HG03520 (cell line): ENCODE results near the gene KRTAP3-2.

ENCODE experiments used
- ATAC-seq: cut with Tn5 transposase; IDR thresholded peaks from one replicate; pipeline ENCODE4 v1.9.1; 2021; ENCODE audit warnings: mild to moderate bottlenecking, moderate library complexity; ENCODE audit not compliant: unreplicated experiment

The KRTAP3-2 gene

GRCh38 chr17:41012326-41013120 lies 12.8 kb upstream of the KRTAP3-2 start:
- ATAC-seq: no peak

- no peak for ATAC-seq
These were observed 10.7 kb upstream of the KRTAP3-2 start for GRCh38 chr17:41010441-41010840.

- no peak for ATAC-seq
These were observed 10.2 kb upstream of the KRTAP3-2 start for GRCh38 chr17:41009936-41010335.

DNA sequence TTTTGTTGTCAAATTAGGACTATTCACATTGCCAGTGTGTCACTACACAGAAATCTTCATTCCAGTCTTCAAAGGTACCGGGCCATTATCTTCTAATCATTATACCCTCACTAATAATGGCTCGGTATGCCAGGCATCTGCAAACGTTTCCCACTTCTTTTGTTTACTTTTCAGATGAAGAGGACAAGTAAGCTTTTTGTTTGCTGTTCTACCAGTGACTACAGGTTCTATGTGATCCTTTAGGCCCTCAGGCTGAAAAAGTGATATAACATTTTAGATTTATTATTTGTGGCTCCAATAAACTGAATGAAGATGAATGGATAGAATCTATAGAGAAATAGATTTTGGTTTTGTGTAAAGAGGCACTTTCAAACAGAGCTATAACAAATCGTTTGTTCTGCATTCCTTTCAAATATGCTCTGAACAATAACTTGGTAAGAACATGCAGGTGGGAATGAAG lies 9.6 kb upstream of the KRTAP3-2 start:
- ATAC-seq: no peak

- ATAC-seq: no peak
These were observed 9.1 kb upstream of the KRTAP3-2 start, which contains the start of gene KRTAP3-1 for GRCh38 chr17:41008811-41009210. Gene KRTAP3-1 (minus strand): TSS chr17:41009128. CDS start chr17:41009074, 54 bp downstream.

- no peak for ATAC-seq
These were observed 4.7 kb upstream of the KRTAP3-2 start for GRCh38 chr17:41004397-41004796.

DNA sequence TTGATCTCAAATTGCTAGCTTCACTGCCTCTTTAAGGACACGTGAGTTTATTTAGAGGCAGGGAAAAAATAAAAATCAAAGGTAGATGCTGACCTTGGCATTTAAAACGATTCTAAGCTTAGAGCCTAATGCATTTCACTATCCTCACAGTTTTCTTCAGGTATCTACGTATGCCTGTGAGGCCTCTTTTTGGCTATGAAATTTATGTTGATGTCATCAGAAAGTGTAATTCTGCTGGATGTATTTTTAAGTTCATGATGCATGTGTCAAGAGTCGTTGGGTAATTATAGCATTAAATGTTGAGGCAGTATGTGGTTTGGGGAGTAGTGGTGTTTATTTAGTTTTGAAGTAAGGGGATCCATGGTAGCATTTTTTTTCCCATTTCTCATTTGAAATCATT lies 4.2 kb upstream of the KRTAP3-2 start:
- ATAC-seq: no peak

DNA sequence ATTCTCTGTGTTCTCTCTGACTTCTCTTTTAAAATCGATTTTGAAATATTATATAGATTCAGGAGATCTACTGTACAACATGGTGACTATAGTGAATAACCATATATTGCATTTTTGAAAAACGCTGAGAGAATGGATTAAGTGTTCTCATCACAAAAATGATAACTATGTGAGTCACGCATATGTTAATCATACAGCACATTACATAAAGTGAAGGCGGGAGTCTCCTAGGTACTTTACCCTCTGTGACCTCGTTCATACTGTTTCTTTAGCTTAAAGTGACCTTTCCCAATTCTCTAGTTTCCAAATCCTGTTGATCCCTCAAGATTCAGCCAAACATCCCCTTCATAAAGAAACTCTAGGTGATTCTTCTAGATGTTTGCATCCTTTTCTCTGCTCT lies 3.1 kb upstream of the KRTAP3-2 start:
- no peak for ATAC-seq

- no peak for ATAC-seq
These were observed 2.1 kb upstream of the KRTAP3-2 start for GRCh38 chr17:41001795-41002194.

GRCh38 chr17:40997361-40997760 lies 2.3 kb downstream of the KRTAP3-2 start:
- ATAC-seq: no peak

DNA sequence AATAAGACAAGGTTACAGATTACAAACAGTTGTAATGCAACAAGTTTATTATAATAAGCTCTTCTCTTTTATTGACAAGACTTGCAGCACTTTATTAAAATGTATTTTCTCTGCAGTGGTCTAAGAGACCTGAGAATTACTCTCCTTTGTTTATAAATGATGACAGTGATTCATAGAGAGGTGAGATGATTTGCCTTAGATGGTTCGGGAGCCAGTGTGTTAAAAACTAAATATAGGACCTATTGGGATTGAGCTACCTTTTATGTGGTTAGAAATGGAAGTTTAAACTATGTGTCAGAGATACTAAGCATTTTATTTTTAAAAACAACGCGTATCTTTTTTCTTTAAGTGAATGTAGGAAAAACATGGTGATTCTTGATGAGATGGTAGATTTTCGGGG lies 2.9 kb downstream of the KRTAP3-2 start:
- ATAC-seq: no peak

GRCh38 chr17:40995116-40995515 lies 4.6 kb downstream of the KRTAP3-2 start:
- no peak for ATAC-seq

DNA sequence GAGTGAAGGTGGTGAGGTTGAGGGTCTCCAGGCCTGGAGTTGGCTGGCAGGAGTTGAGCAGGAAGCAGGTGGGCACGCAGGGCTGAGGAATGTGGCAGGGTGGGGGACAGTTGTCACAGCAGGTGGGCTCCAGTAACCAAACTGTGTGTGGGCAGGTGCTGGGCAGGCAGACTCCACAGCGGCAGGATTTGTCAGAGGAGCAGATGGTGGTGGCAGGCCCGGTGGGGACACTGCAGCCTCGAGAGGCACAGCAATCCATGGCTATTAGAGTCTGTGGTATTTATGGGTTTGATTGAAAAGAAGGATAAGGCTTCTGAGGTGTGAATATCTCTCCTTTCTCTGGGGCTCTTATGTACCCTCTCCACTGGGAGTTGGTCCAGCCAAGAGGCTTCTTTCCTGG lies 5.9 kb downstream of the KRTAP3-2 start, which contains the start of gene KRTAP3-3:
TSS of gene KRTAP3-3 (minus strand) at position 326 of the 400 bp plus-strand sequence. CDS start at position 259, 67 bp downstream.
- no peak for ATAC-seq

DNA sequence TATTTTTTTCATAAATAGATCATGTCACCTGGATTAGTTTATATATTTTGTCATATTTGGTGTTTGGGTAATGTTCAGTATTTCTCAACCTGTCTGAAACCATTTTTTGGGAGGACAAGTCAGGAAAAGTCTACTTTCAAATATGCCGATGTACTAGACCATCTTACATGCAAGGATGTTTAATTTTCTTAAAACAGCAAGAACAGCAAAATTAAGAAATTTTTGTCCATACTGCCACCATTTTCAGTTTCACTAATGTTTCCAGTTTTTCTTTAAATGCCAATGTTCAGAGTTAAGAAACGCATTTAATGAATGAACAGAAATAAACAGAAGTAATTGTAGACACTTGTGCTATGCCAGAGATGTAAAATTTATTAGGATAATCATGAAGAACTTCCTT lies 6.6 kb downstream of the KRTAP3-2 start:
- no peak for ATAC-seq

GRCh38 chr17:40992666-40993065 lies 7.0 kb downstream of the KRTAP3-2 start:
- ATAC-seq: no peak

DNA sequence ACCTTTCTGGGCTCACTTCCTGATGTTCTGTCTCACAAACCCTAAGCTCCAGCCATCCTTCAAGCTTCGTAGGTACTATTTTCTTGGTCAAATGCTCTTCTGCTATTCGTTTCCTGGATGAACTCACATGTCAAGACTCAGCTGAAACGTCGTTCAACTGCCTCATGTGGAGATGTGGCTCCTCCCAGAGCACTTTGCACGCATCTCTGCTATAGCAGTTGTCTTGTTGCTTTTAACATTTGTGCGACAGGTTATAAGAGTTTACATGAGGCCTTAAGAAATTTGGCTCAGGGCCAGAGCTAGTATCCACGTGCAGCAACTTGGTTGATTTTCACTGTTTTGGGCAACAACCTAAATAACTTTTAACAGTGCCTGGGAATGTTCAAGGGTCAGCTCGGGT lies 12.8 kb downstream of the KRTAP3-2 start:
- no peak for ATAC-seq

DNA sequence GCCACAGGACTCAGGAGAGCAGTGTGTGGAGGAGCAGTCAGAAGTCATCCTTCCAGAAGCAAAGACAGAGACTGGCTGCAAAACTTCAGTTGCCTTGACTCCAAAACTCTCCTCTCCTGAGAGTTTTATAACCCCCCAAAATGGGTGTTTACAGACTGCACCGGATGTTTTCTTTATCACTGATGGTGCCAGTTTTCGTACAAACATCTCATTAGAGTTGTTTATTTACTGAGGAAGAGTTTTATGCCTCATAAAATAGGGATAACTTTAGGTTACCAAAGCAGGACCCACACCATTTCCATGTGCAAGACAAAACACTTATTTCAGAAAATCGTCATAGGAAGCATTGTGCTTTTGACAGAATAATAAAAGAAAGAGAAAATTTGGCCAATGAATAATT lies 15.5 kb downstream of the KRTAP3-2 start, which contains the start of gene KRT40:
TSS of gene KRT40 (minus strand) at position 101 of the 400 bp plus-strand sequence. CDS start at position 48, 53 bp downstream.
- ATAC-seq: no peak

GRCh38 chr17:40981115-40981514 lies 18.6 kb downstream of the KRTAP3-2 start:
- no peak for ATAC-seq

GRCh38 chr17:40980596-40980995 lies 19.1 kb downstream of the KRTAP3-2 start:
- ATAC-seq: no peak

DNA sequence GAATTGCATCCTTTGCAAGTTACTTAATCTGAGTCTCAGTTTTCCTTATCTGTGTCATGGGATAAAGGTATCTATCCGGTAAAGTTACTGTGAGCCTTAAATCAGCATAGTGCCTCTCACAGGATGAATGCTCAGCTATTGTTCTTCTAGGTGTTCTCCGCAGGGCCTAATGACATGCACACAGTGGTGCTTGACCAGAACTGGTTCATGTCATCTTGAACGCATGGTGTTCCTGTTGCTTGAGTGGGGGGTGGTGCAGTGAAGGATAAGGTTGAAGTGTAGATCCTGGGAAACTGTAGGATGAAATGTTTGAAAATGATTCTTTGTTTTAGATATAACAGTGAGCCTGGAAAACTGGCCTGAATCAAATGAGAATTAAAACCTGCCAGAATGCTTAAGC lies 19.6 kb downstream of the KRTAP3-2 start:
- ATAC-seq: no peak

DNA sequence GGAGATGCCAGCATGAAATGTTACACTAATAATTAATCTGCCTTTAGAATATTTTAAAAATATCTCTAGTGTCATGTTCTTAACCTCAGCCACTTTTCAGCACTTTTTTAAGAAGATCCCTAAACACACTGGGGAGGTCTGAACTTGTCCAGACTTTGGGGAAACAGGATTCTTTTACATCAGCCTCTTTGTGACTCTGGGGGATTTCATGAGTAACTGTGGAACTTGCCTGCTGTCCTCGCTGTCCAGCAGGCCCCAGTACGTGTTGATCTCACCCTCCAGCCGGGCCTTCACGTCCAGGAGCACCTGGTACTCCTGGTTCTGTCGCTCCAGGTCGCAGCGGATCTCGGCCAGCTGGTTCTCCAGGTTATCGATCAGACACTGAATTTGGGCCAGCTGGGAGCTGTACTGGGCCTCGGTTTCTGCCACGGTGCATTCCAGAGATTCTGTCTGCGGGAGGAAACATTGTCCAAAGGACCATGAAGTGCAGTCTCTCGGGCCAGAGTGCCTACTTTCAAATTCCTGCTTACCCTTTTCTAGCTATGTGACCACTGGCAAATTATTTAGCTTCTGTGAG lies 21.0 kb downstream of the KRTAP3-2 start:
- ATAC-seq: no peak

GRCh38 chr17:40975516-40975915 lies 24.2 kb downstream of the KRTAP3-2 start:
- no peak for ATAC-seq
